Fibroblast of mammary gland (primary cell): ENCODE data around the gene KDSR.

Experiments used
- DNase-seq: peaks from one replicate; pipeline ENCODE4 v3.0.0-alpha.2; 2010; ENCODE audit warnings: low read depth
- H3K4me3 ChIP-seq: 2 replicates; pipeline ENCODE4 v1.5.1; 2011; ENCODE audit warnings: low read depth, mild to moderate bottlenecking, low read length, moderate library complexity; ENCODE audit not compliant: control insufficient read depth
- CTCF ChIP-seq: conservative IDR thresholded peaks from 2 replicates; pipeline ENCODE4 v1.5.1; 2011; ENCODE audit warnings: low read depth, low read length, inconsistent platforms; ENCODE audit not compliant: control insufficient read depth, insufficient read depth

KDSR gene

GRCh38 chr18:63292831-63293683 is 73.9 kb downstream of the KDSR start:
- DNase-seq = no peak
- TF ChIP-seq CTCF = no peak
- no peak overlapping the region for H3K4me3 ChIP-seq

DNA sequence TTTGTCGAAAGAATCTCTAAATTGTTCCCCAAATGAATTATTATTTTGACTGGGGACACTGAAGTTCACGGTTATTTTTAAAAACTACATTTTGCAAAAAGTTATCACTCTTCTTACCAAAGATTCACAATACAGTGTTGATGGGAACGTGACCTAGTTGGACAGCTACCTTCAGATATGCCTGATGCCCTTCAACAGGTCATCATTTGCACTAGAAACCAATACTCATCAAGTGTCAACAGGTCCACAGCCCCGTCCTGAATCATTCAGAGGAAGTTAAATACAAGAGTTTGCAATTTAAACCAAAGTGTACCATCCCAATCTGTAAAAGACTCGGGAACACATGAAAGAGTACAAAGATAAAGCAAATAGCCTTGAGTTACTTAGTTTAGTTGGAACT is 75.7 kb downstream of the KDSR start:
- H3K4me3 ChIP-seq = no peak overlapping the region
- DNase-seq = no peak

GRCh38 chr18:63290821-63291200 is 76.2 kb downstream of the KDSR start:
- no peak for DNase-seq
- H3K4me3 ChIP-seq = no peak overlapping the region

More for the DNA sequence above, 75.7 kb downstream of the KDSR start:
- TF ChIP-seq CTCF = no peak

GRCh38 chr18:63290166-63290820 is 76.7 kb downstream of the KDSR start:
- TF ChIP-seq CTCF = no peak
- DNase-seq = no peak

More at GRCh38 chr18:63290821-63291200, 76.2 kb downstream of the KDSR start:
- TF ChIP-seq CTCF = no peak

GRCh38 chr18:63288311-63288710 is 78.7 kb downstream of the KDSR start:
- H3K4me3 ChIP-seq = no peak overlapping the region
- no peak for DNase-seq
- TF ChIP-seq CTCF = no peak

More at GRCh38 chr18:63290166-63290820, 76.7 kb downstream of the KDSR start:
- H3K4me3 ChIP-seq = no peak overlapping the region

GRCh38 chr18:63287691-63288220 is 79.2 kb downstream of the KDSR start:
- DNase-seq = no peak
- H3K4me3 ChIP-seq = no peak overlapping the region
- TF ChIP-seq CTCF = no peak
